Kidney (tissue), 14 donors: ENCODE data around the gene CCDC88C. TPM values are rescaled to one million over a fixed set of nuclear protein-coding genes. Genes with fewer than 3 reads are reported as not detected.

Experiments used
- DNase-seq, 5 donors: peaks; one replicate each; pipeline ENCODE4 v3.0.0-alpha.2; 2013 to 2020
- FAIRE-seq: peaks from 2 replicates; lab custom pipeline; 2012; peaks lifted over from hg19 to GRCh38; lab: Jason Lieb, UNC
- H3K27ac ChIP-seq, 2 donors: one replicate each; pipeline ENCODE4 v1.7.0; 2013; ENCODE audit warnings: low read depth in 2 of 2, low read length in 2 of 2, inconsistent platforms in 1 of 2
- H3K27me3 ChIP-seq: one replicate; pipeline ENCODE4 v1.7.1; 2013; ENCODE audit warnings: low read length, inconsistent platforms; ENCODE audit not compliant: control insufficient read depth, insufficient read depth
- H3K36me3 ChIP-seq, 3 donors: one replicate each; pipeline versions ENCODE4 v1.7.0 to v1.7.1; 2013; ENCODE audit warnings: low read length in 3 of 3, control low read depth in 1 of 3, inconsistent platforms in 1 of 3; ENCODE audit not compliant: insufficient read depth in 3 of 3, control insufficient read depth in 2 of 3
- H3K4me1 ChIP-seq, 3 donors: one replicate each; pipeline versions ENCODE4 v1.7.0 to v1.7.1; 2013; ENCODE audit warnings: low read length in 3 of 3, inconsistent platforms in 1 of 3, low read depth in 1 of 3; ENCODE audit not compliant: control insufficient read depth in 2 of 3, insufficient read depth in 2 of 3
- H3K4me3 ChIP-seq, 3 donors: one replicate each; pipeline versions ENCODE4 v1.7.0 to v1.8.1; 2013; ENCODE audit warnings: low read length in 3 of 3, control low read depth in 1 of 3, inconsistent platforms in 1 of 3
- H3K9ac ChIP-seq, 3 donors: one replicate each; pipeline versions ENCODE4 v1.7.0 to v1.7.1; 2013; ENCODE audit warnings: low read length in 3 of 3, control low read depth in 1 of 3, inconsistent platforms in 1 of 3
- H3K9me3 ChIP-seq, 3 donors: one replicate each; pipeline versions ENCODE4 v1.7.0 to v1.7.1; 2013; ENCODE audit warnings: low read length in 3 of 3, control low read depth in 1 of 3, inconsistent platforms in 1 of 3; ENCODE audit not compliant: control insufficient read depth in 2 of 3, insufficient read depth in 1 of 3
- CTCF ChIP-seq: IDR thresholded peaks from 3 replicates; pipeline ENCODE4 v1.5.1; 2012; ENCODE audit warnings: mild to moderate bottlenecking, moderate library complexity, borderline replicate concordance; ENCODE audit not compliant: insufficient read depth; ENCODE audit errors: extremely low read depth
- intact Hi-C: fragments of 100-400 bp; cut with DNase I; formaldehyde crosslinking; loops from one replicate; pipeline ENCODE4 v1.11.1; 2022
- polyA plus RNA-seq: library from polyadenylated mRNA; stranded (reverse); fragments of 350-450 nt; fragmentation: Illumina TruSeq; extraction: RNeasy Lipid Tissue Mini Kit (QIAGEN cat#74804); gene quantifications from one replicate; pipeline ENCODE4 v1.2.3, GENCODE V29; 2014; ENCODE audit warnings: low read depth, low replicate concordance; ENCODE audit not compliant: insufficient read depth
- total RNA-seq: library from RNA; stranded (reverse); fragmentation: NEBNext Ultra II Directional; extraction: Animal tissue kit (Norgen Biotek cat#: 25700); gene quantifications from one replicate; pipeline ENCODE4 v1.2.1, GENCODE V29; 2021
- donor health status: control.
- donor health status: control.
- donor health status: control.
- donor health status: control.
- donor health status: control.
- donor health status: DM: yes; HTN: yes; CAD: no.
- donor health status: Normal renal cell carcinoma (clear cell type).

CCDC88C gene
- total and polyA plus RNA-seq, 2 donors from 2014 or later, result 6.6 to 32.8 TPM

DNA sequence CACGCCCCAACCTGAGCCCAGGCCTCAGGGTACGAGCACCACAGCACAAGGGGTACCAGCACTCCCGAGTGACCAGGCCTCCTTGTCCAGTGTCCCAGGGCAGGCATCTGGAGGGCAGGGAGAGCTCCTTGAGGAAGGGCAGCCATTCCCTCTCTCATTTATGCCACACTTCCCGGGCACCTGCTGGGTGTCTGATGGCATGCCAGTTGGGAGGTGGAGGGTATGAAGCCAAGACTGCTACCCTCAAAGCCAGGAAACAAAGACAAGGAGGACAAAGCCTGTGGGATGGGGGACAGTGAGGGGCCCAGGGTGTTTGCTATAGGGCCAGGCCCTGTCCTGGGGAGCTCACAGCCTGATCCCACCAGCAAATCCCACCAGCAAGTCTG, 45.6 kb downstream of the CCDC88C start:
- no peak overlapping the region for H3K27ac ChIP-seq
- intact Hi-C loops, result no loop called here
- no peak for DNase-seq
- no peak overlapping the region for H3K4me3 ChIP-seq
- FAIRE-seq, result no peak
- no peaks in the 10 kb centered on the region for H3K27me3 ChIP-seq
- H3K9ac ChIP-seq, result no peak overlapping the region
- H3K36me3 ChIP-seq, result no peaks in the 10 kb centered on the region
- no peaks in the 10 kb centered on the region for H3K9me3 ChIP-seq
- H3K4me1 ChIP-seq, result peaks cover 0 to 25% (median 12%) of the 10 kb centered on the region in 3 donors
- TF ChIP-seq CTCF, result no peak

- Histone ChIP-seq H3K4me3 (no peak overlapping the region), H3K27me3 (no peaks in the 10 kb centered on the region), H3K4me1 (peaks cover 0 to 25% (median 12%) of the 10 kb centered on the region in 3 donors), H3K9ac (no peak overlapping the region), H3K9me3 (no peaks in the 10 kb centered on the region), H3K36me3 (no peaks in the 10 kb centered on the region), H3K27ac (no peak overlapping the region)
- intact Hi-C loops, result no loop called here
- TF ChIP-seq CTCF, result no peak
- DNase-seq (peak in 2 of 5 donors; percentile 65 to 79), FAIRE-seq (no peak)
Observed at GRCh38 chr14:91371011-91371989, 46.3 kb downstream of the CCDC88C start.

DNA sequence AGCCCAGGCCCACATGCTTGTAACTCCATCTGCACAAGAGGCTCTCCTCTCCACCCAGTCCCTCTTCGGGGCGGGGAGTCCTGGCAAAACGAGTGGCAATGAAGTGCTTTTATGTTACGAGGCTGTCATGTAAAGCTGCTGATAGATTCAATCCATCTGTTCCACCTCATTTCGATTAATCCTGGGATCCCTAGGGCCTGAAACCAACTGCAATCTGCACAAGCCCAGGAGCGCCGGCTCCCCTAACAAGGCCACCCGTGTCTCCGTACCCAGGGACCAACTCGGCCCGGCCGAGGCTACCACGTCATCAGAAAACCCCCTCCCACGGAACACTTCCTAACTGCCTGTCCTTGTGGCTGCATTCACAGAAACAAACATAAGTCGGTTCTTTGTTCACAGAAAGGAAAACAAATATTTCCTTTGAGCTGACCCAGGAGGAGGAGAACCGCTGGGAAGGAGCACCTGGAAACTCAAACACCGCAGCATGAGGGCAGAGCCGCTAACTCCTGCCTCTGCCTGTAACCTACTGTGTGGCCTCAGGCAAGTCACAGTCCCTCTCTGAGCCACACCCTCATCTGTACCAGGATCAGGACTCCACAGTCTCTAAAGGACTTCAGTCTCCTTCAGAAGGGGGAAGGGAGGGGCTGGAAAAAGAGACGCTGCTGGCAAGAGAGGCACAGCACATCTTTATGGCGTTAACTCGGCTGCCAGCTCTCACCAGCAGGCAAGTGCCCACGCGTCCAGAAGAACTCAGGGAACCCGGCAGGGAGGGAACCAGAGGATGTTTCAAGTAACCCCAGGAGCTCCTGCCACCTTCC, 47.8 kb downstream of the CCDC88C start:
- H3K27ac ChIP-seq, result no peak overlapping the region
- H3K27me3 ChIP-seq, result no peaks in the 10 kb centered on the region
- TF ChIP-seq CTCF, result no peak
- H3K36me3 ChIP-seq, result no peaks in the 10 kb centered on the region
- intact Hi-C loops, result no loop called here
- no peak for DNase-seq
- H3K9ac ChIP-seq, result no peak overlapping the region
- no peak for FAIRE-seq
- H3K4me3 ChIP-seq, result no peak overlapping the region
- no peaks in the 10 kb centered on the region for H3K9me3 ChIP-seq
- peaks cover 0 to 25% (median 12%) of the 10 kb centered on the region in 3 donors for H3K4me1 ChIP-seq
